K562 (cell line): ENCODE data around the gene CAPN2. TPM values are rescaled to one million over a fixed set of nuclear protein-coding genes. Genes with fewer than 3 reads are reported as not detected.

Experiments used
- ATF4 ChIP-seq: fragments of 450-650 bp; formaldehyde crosslinking; IDR thresholded peaks from 2 replicates; pipeline ENCODE4 v1.4.0; 2022; ENCODE audit warnings: mild to moderate bottlenecking, moderate library complexity
- CGGBP1 ChIP-seq: fragments of 250-450 bp; sonication (Bioruptor Pico); IDR thresholded peaks from 2 replicates; pipeline ENCODE4 v1.9.0; 2021; ENCODE audit warnings: mild to moderate bottlenecking
- ETS1 ChIP-seq: conservative IDR thresholded peaks from 2 replicates; pipeline ENCODE4 v1.6.1; 2011; ENCODE audit warnings: low read depth, mild to moderate bottlenecking, low read length; ENCODE audit not compliant: control insufficient read depth
- FOSL1 ChIP-seq: fragments of 200-800 bp; sonication (Bioruptor generic); conservative IDR thresholded peaks from 2 replicates; pipeline ENCODE4 v1.6.1; 2016; ENCODE audit warnings: missing genetic modification characterization, missing compliant biosample characterization
- HDAC8 ChIP-seq: fragments of 450-650 bp; IDR thresholded peaks from 2 replicates; pipeline ENCODE4 v1.6.1; 2016; ENCODE audit warnings: mild to moderate bottlenecking, missing genetic modification characterization, moderate library complexity, missing compliant biosample characterization
- KAT7 ChIP-seq: sonication (generic); formaldehyde crosslinking; IDR thresholded peaks from 2 replicates; pipeline ENCODE4 v1.8.0; 2022; ENCODE audit warnings: missing genetic modification reagents, mild to moderate bottlenecking, borderline replicate concordance
- MBD2 ChIP-seq: sonication (generic); IDR thresholded peaks from 2 replicates; pipeline ENCODE4 v1.6.1; 2016; ENCODE audit warnings: low read depth, borderline replicate concordance
- MTA2 ChIP-seq: fragments of 450-650 bp; IDR thresholded peaks from 2 replicates; pipeline ENCODE4 v1.6.1; 2016; ENCODE audit warnings: low read depth
- NFATC3 ChIP-seq: fragments of 450-650 bp; IDR thresholded peaks from 2 replicates; pipeline ENCODE4 v1.6.1; 2017; ENCODE audit warnings: mild to moderate bottlenecking
- NKRF ChIP-seq: fragments of 450-650 bp; IDR thresholded peaks from 2 replicates; pipeline ENCODE4 v1.6.1; 2016; ENCODE audit warnings: borderline replicate concordance
- SAFB ChIP-seq: fragments of 200-400 bp; formaldehyde crosslinking; IDR thresholded peaks from 2 replicates; pipeline ENCODE4 v1.6.1; 2017; ENCODE audit warnings: low read depth, low read length, borderline replicate concordance
- SNAPC5 ChIP-seq: fragments of 250-450 bp; sonication (Bioruptor Pico); IDR thresholded peaks from 2 replicates; pipeline ENCODE4 v1.8.0; 2021; ENCODE audit warnings: moderate library complexity, mild to moderate bottlenecking, inconsistent platforms
- ZNF583 ChIP-seq: fragments of 250-450 bp; sonication (Bioruptor Pico); IDR thresholded peaks from 2 replicates; pipeline ENCODE4 v1.4.0; 2020
- polyA plus RNA-seq, 8 experiments: library from polyadenylated mRNA; depleted of rRNA in 4 of 8; stranded (reverse) in 5 of 8; unstranded in 3 of 8; fragments of >200 nt; fragmentation: Nextera tagmentation in 2 of 8; fragmentation: Illumina TruSeq in 1 of 8; extraction: Ambion mirVana in 2 of 8; extraction: Trizol in 1 of 8; gene quantifications; 2 replicates each; pipeline versions ENCODE4 v1.2.1 to v1.2.3, GENCODE V29; 2011 to 2014; ENCODE audit warnings: inconsistent platforms in 1 of 8, missing spikeins in 1 of 8
- total RNA-seq, 7 experiments: library from RNA; depleted of rRNA in 6 of 7; stranded (reverse); fragments of >200 nt in 6 of 7; fragmentation: Illumina TruSeq in 2 of 7; extraction: Trizol in 2 of 7; gene quantifications; 2 replicates each; pipeline versions ENCODE4 v1.2.1 to v1.2.3, GENCODE V29; 2011 to 2021; ENCODE audit warnings: low replicate concordance in 1 of 7

CAPN2 gene
- total and polyA plus RNA-seq, 9 of the 15 experiments (the other 6 are each of a cell fraction or from before 2014, with no cell fraction given), result 24.6 to 157 (median 101) TPM

- no peak for TF ChIP-seq ETS1
- TF ChIP-seq NKRF, result no peak
- no peak for TF ChIP-seq KAT7 (CRISPR knock-in tag)
- TF ChIP-seq CGGBP1, result no peak
- peak; percentile 44; the same call in 1 of the 2 replicates for TF ChIP-seq ATF4
- TF ChIP-seq HDAC8, result no peak
- TF ChIP-seq SAFB, result no peak
- 0 out of 2 replicates have a peak, but pooled peaks have one; percentile 31 for TF ChIP-seq ZNF583 (CRISPR knock-in tag)
- TF ChIP-seq SNAPC5 (CRISPR knock-in tag), result peak; percentile 51; the same call in 1 of the 2 replicates
- no peak for TF ChIP-seq MBD2
- TF ChIP-seq NFATC3, result no peak
- TF ChIP-seq MTA2, result no peak
- TF ChIP-seq FOSL1 (tag), result no peak
These were observed 72.2 kb downstream of the CAPN2 start (continued) for GRCh38 chr1:223784541-223784940.
